ENCODE results near the gene CYP11A1. TPM values are rescaled to one million over a fixed set of nuclear protein-coding genes. Genes with fewer than 3 reads are reported as not detected.
"Not testable (repeated sequence)": the region's sequence is repeated elsewhere in the genome, so short reads cannot be mapped to it uniquely, and the experiment has no call there.

Gene CYP11A1
- total RNA-seq, 2 experiments from 2014 or later, result not detected

- H3K27ac Mint-ChIP-seq; DNase-seq; H3K9me3 Mint-ChIP-seq; H3K36me3 Mint-ChIP-seq; POLR2A ChIA-PET; ATAC-seq (ENCODE audit: low read depth); H3K4me1 Mint-ChIP-seq; H3K4me3 Mint-ChIP-seq: not testable (repeated sequence)
- peaks cover 19% of the 10 kb centered on the region for H3K27me3 Mint-ChIP-seq
Measured at GRCh38 chr15:74356050-74356449, 11.4 kb downstream of the CYP11A1 start.

GRCh38 chr15:74353992-74354391 is 13.5 kb downstream of the CYP11A1 start:
- ATAC-seq (ENCODE audit: low read depth); POLR2A ChIA-PET: not testable (repeated sequence)

GRCh38 chr15:74352393-74352910 is 15.0 kb downstream of the CYP11A1 start:
- no peak overlapping the region for H3K27ac Mint-ChIP-seq
- H3K36me3 Mint-ChIP-seq, result peaks cover 1% of the 10 kb centered on the region
- POLR2A ChIA-PET, result no interaction called here
- DNase-seq (no peak), ATAC-seq (ENCODE audit: low read depth) (no peak)
- peaks cover 19% of the 10 kb centered on the region for H3K27me3 Mint-ChIP-seq
- no peak overlapping the region for H3K4me3 Mint-ChIP-seq
- H3K4me1 Mint-ChIP-seq, result peaks cover 2% of the 10 kb centered on the region
- peaks cover 9% of the 10 kb centered on the region for H3K9me3 Mint-ChIP-seq

More at GRCh38 chr15:74353992-74354391, 13.5 kb downstream of the CYP11A1 start:
- H3K36me3 Mint-ChIP-seq, H3K27ac Mint-ChIP-seq, H3K4me3 Mint-ChIP-seq, H3K4me1 Mint-ChIP-seq, DNase-seq, H3K9me3 Mint-ChIP-seq: not testable (repeated sequence)
- peaks cover 19% of the 10 kb centered on the region for H3K27me3 Mint-ChIP-seq

- no peak overlapping the region for H3K4me3 Mint-ChIP-seq
- no peak for ATAC-seq (ENCODE audit: low read depth)
- no peak for DNase-seq
- H3K27ac Mint-ChIP-seq, result no peak overlapping the region
- POLR2A ChIA-PET, result no interaction called here
- peaks cover 9% of the 10 kb centered on the region for H3K9me3 Mint-ChIP-seq
- peaks cover 2% of the 10 kb centered on the region for H3K4me1 Mint-ChIP-seq
- peaks cover 19% of the 10 kb centered on the region for H3K27me3 Mint-ChIP-seq
- H3K36me3 Mint-ChIP-seq, result peaks cover 1% of the 10 kb centered on the region
Measured at GRCh38 chr15:74351670-74352069, 15.8 kb downstream of the CYP11A1 start.

- Mint-ChIP-seq H3K4me3 (no peak overlapping the region), H3K9me3 (peaks cover 9% of the 10 kb centered on the region), H3K27me3 (peaks cover 19% of the 10 kb centered on the region), H3K4me1 (peaks cover 4% of the 10 kb centered on the region), H3K27ac (no peak overlapping the region), H3K36me3 (peaks cover 1% of the 10 kb centered on the region)
- ATAC-seq (ENCODE audit: low read depth) (no peak), DNase-seq (no peak)
- POLR2A ChIA-PET, result interaction anchor here (0.6 kb wide), 1 partner anchor 19 kb away, joined by 3 read pairs; no protein-coding TSS in a partner anchor
Measured at GRCh38 chr15:74350295-74351275, 16.9 kb downstream of the CYP11A1 start.

GRCh38 chr15:74349241-74349778 is 18.1 kb downstream of the CYP11A1 start:
- no peaks in the 10 kb centered on the region for H3K36me3 Mint-ChIP-seq
- no peak for ATAC-seq (ENCODE audit: low read depth)
- peaks cover 10% of the 10 kb centered on the region for H3K4me1 Mint-ChIP-seq
- H3K27ac Mint-ChIP-seq, result no peak overlapping the region
- H3K4me3 Mint-ChIP-seq, result no peak overlapping the region
- no peak for DNase-seq
- POLR2A ChIA-PET, result no interaction called here
- H3K27me3 Mint-ChIP-seq, result peaks cover 11% of the 10 kb centered on the region
- peaks cover 2% of the 10 kb centered on the region for H3K9me3 Mint-ChIP-seq

- ATAC-seq (ENCODE audit: low read depth) (no peak), DNase-seq (no peak)
- peaks cover 9% of the 10 kb centered on the region for H3K27me3 Mint-ChIP-seq
- no peaks in the 10 kb centered on the region for H3K9me3 Mint-ChIP-seq
- no peak overlapping the region for H3K4me3 Mint-ChIP-seq
- POLR2A ChIA-PET, result no interaction called here
- H3K27ac Mint-ChIP-seq, result no peak overlapping the region
- peaks cover 10% of the 10 kb centered on the region for H3K4me1 Mint-ChIP-seq
- no peaks in the 10 kb centered on the region for H3K36me3 Mint-ChIP-seq
Measured at GRCh38 chr15:74347757-74348250, 19.6 kb downstream of the CYP11A1 start.

GRCh38 chr15:74345051-74345450 is 22.4 kb downstream of the CYP11A1 start:
- H3K36me3 Mint-ChIP-seq, result no peaks in the 10 kb centered on the region
- peaks cover 8% of the 10 kb centered on the region for H3K4me1 Mint-ChIP-seq
- POLR2A ChIA-PET, result no interaction called here
- no peaks in the 10 kb centered on the region for H3K9me3 Mint-ChIP-seq
- H3K27ac Mint-ChIP-seq, result no peak overlapping the region
- ATAC-seq (ENCODE audit: low read depth), result no peak
- peaks cover 5% of the 10 kb centered on the region for H3K27me3 Mint-ChIP-seq
- no peak for DNase-seq
- H3K4me3 Mint-ChIP-seq, result no peak overlapping the region

- peaks cover 8% of the 10 kb centered on the region for H3K4me1 Mint-ChIP-seq
- no peaks in the 10 kb centered on the region for H3K9me3 Mint-ChIP-seq
- POLR2A ChIA-PET, result no interaction called here
- DNase-seq (no peak), ATAC-seq (ENCODE audit: low read depth) (no peak)
- no peaks in the 10 kb centered on the region for H3K36me3 Mint-ChIP-seq
- no peak overlapping the region for H3K4me3 Mint-ChIP-seq
- H3K27me3 Mint-ChIP-seq, result peaks cover 3% of the 10 kb centered on the region
- H3K27ac Mint-ChIP-seq, result no peak overlapping the region
Measured at GRCh38 chr15:74343797-74344127, 23.7 kb downstream of the CYP11A1 start.

- H3K27me3 Mint-ChIP-seq, result peaks cover 3% of the 10 kb centered on the region
- POLR2A ChIA-PET, result no interaction called here
- H3K27ac Mint-ChIP-seq, result no peak overlapping the region
- no peaks in the 10 kb centered on the region for H3K9me3 Mint-ChIP-seq
- H3K36me3 Mint-ChIP-seq, result no peaks in the 10 kb centered on the region
- H3K4me1 Mint-ChIP-seq, result peaks cover 8% of the 10 kb centered on the region
- H3K4me3 Mint-ChIP-seq, result no peak overlapping the region
- ATAC-seq (ENCODE audit: low read depth) (no peak), DNase-seq (no peak)
Measured at GRCh38 chr15:74343127-74343796, 24.2 kb downstream of the CYP11A1 start.

GRCh38 chr15:74340150-74340549 is 27.3 kb downstream of the CYP11A1 start:
- DNase-seq (no peak), ATAC-seq (ENCODE audit: low read depth) (no peak)
- POLR2A ChIA-PET, result no interaction called here
- Mint-ChIP-seq H3K36me3 (no peaks in the 10 kb centered on the region), H3K4me1 (peaks cover 2% of the 10 kb centered on the region), H3K27ac (no peak overlapping the region), H3K9me3 (no peaks in the 10 kb centered on the region), H3K4me3 (no peak overlapping the region), H3K27me3 (peaks cover 3% of the 10 kb centered on the region)

GRCh38 chr15:74339371-74339770 is 28.1 kb downstream of the CYP11A1 start:
- H3K36me3 Mint-ChIP-seq, result no peaks in the 10 kb centered on the region
- H3K4me3 Mint-ChIP-seq, result no peak overlapping the region
- no peak overlapping the region for H3K27ac Mint-ChIP-seq
- H3K9me3 Mint-ChIP-seq, result no peaks in the 10 kb centered on the region
- H3K27me3 Mint-ChIP-seq, result peaks cover 3% of the 10 kb centered on the region
- no peaks in the 10 kb centered on the region for H3K4me1 Mint-ChIP-seq
- POLR2A ChIA-PET, result no interaction called here
- no peak for DNase-seq
- no peak for ATAC-seq (ENCODE audit: low read depth)

GRCh38 chr15:74338676-74339075 is 28.8 kb downstream of the CYP11A1 start:
- no peaks in the 10 kb centered on the region for H3K9me3 Mint-ChIP-seq
- H3K27ac Mint-ChIP-seq, result no peak overlapping the region
- H3K27me3 Mint-ChIP-seq, result peaks cover 5% of the 10 kb centered on the region
- ATAC-seq (ENCODE audit: low read depth), result no peak
- POLR2A ChIA-PET, result no interaction called here
- no peak overlapping the region for H3K4me3 Mint-ChIP-seq
- no peaks in the 10 kb centered on the region for H3K36me3 Mint-ChIP-seq
- no peaks in the 10 kb centered on the region for H3K4me1 Mint-ChIP-seq
- no peak for DNase-seq

Data from activated naive CD8-positive, alpha-beta T cell treated with anti-CD3 and anti-CD28 coated beads, Interleukin-2, amount 10 ng/mL, durations not matched to agents 7 days and 5 days (primary cell).